HG03097 (cell line): Measurements from ENCODE around the gene AGER.
"Not testable (repeated sequence)": the region's sequence is repeated elsewhere in the genome, so short reads cannot be mapped to it uniquely, and the experiment has no call there.

ENCODE experiments used
- ATAC-seq: cut with Tn5 transposase; IDR thresholded peaks from one replicate; pipeline ENCODE4 v1.9.1; 2021; ENCODE audit not compliant: unreplicated experiment, low FRiP score

The AGER gene

GRCh38 chr6:32151181-32151862 is 32.7 kb downstream of the AGER start:
- no peak for ATAC-seq

GRCh38 chr6:32149932-32150870 is 33.9 kb downstream of the AGER start:
- ATAC-seq, result no peak

- no peak for ATAC-seq
Measured at GRCh38 chr6:32149092-32149755, 34.8 kb downstream of the AGER start.

- no peak for ATAC-seq
Measured at GRCh38 chr6:32148289-32149091, 35.6 kb downstream of the AGER start.

- no peak for ATAC-seq
Measured at GRCh38 chr6:32147401-32148132, 36.5 kb downstream of the AGER start.

GRCh38 chr6:32146687-32147086 is 37.4 kb downstream of the AGER start:
- no peak for ATAC-seq

- ATAC-seq, result no peak
Measured at GRCh38 chr6:32146287-32146686, 37.8 kb downstream of the AGER start.

- ATAC-seq, result not testable (repeated sequence)
Measured at GRCh38 chr6:32144238-32144637, 39.8 kb downstream of the AGER start.

GRCh38 chr6:32140420-32141046 is 43.5 kb downstream of the AGER start:
- ATAC-seq, result no peak

GRCh38 chr6:32139590-32139989 is 44.5 kb downstream of the AGER start:
- no peak for ATAC-seq

- ATAC-seq, result no peak
Measured at GRCh38 chr6:32137454-32137853, 46.6 kb downstream of the AGER start.

- ATAC-seq, result no peak
Measured at GRCh38 chr6:32133786-32134185, 50.3 kb downstream of the AGER start.

GRCh38 chr6:32132110-32132509 is 51.9 kb downstream of the AGER start:
- no peak for ATAC-seq

- ATAC-seq, result no peak
Measured at GRCh38 chr6:32131439-32131948, 52.6 kb downstream of the AGER start.
